ENCODE results near the gene PEMT. TPM values are rescaled to one million over a fixed set of nuclear protein-coding genes. Genes with fewer than 3 reads are reported as not detected.

PEMT gene
- total RNA-seq, 1 experiment from 2014 or later: 39.8 TPM

DNA sequence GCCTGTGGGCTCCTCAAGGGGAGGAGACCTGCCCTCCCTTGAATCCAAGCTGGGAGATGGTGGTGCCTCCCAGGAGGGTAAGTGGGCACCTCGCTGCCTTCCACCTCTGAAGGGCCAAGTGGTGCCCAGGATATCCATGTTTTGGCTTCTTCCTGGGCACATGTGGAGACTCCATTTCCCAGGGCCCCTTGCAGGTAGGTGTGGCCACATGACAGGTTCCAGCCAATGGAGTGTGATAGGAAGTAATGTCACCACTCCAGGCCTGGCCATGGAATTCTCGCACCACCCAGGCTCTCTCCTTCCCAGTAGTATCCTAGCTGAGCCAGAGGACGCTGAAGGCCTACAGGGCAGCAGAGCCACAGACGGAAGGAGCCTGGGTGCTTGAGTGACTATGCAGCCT lies 17.6 kb upstream of the PEMT start:
- Histone ChIP-seq H3K27ac (ENCODE audit: low read depth, low read length, poor library complexity, severe bottlenecking) (no peak overlapping the region), H3K4me3 (ENCODE audit: low read depth, low read length, poor library complexity, severe bottlenecking) (no peak overlapping the region), H3K27me3 (replicated peaks; ENCODE audit: insufficient read depth, low read depth, low read length, poor library complexity) (no peaks in the 10 kb centered on the region), H3K36me3 (ENCODE audit: insufficient read depth, low read length, poor library complexity, severe bottlenecking) (no peaks in the 10 kb centered on the region), H3K4me1 (ENCODE audit: insufficient read depth, low read length, poor library complexity, severe bottlenecking) (no peaks in the 10 kb centered on the region), H3K9me3 (ENCODE audit: low read depth, low read length, poor library complexity, severe bottlenecking) (no peaks in the 10 kb centered on the region)
- ChIA-PET CTCF (no interaction called here), POLR2A (ENCODE audit: low non-redundant PET) (no interaction called here)
- DNase-seq (ENCODE audit: low spot score): peak; percentile 42
- intact Hi-C loops (cut with micrococcal nuclease; ENCODE audit: unreplicated experiment): no loop called here
- TF ChIP-seq, protein P1, sequence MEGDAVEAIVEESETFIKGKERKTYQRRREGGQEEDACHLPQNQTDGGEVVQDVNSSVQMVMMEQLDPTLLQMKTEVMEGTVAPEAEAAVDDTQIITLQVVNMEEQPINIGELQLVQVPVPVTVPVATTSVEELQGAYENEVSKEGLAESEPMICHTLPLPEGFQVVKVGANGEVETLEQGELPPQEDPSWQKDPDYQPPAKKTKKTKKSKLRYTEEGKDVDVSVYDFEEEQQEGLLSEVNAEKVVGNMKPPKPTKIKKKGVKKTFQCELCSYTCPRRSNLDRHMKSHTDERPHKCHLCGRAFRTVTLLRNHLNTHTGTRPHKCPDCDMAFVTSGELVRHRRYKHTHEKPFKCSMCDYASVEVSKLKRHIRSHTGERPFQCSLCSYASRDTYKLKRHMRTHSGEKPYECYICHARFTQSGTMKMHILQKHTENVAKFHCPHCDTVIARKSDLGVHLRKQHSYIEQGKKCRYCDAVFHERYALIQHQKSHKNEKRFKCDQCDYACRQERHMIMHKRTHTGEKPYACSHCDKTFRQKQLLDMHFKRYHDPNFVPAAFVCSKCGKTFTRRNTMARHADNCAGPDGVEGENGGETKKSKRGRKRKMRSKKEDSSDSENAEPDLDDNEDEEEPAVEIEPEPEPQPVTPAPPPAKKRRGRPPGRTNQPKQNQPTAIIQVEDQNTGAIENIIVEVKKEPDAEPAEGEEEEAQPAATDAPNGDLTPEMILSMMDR (conservative IDR thresholded peaks at IDR 0.05; ENCODE audit: low read depth, low read length): no peak
- TF ChIP-seq EZH2 (IDR thresholded peaks at IDR 0.05; ENCODE audit: borderline replicate concordance, low read depth, low read length, poor library complexity, severe bottlenecking): no peak
- BruUV-seq (replicated peaks): no TSS peak

DNA sequence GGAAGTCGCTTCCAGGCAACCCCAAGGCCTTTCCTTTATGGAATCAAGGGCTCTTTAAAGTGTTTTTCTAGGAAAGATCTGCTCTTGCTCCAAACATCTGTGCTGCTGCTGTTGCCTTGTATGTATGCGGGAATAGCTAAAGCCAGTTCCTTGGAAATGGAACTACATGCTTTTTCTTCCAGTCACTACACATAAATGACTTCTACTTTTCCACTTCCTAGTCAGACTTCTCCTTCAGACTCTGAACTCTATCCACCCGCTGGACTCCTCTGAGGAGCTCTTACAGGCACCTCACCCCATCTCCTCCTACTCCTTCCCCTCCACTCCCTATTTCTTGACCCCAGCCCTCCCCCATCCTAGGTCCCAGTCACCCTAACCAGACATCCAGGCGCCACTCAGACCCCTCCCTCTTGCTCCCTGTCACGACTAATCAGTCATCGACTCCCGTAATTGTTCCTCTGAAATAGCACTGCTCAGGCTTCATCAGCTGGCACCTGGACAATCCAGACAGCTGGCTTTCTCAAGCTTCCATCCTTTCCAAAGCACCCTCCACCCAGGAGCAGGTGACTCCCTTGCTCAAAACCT lies 15.0 kb upstream of the PEMT start:
- no TSS peak for BruUV-seq (replicated peaks)
- ChIA-PET CTCF (no interaction called here), POLR2A (ENCODE audit: low non-redundant PET) (no interaction called here)

DNA sequence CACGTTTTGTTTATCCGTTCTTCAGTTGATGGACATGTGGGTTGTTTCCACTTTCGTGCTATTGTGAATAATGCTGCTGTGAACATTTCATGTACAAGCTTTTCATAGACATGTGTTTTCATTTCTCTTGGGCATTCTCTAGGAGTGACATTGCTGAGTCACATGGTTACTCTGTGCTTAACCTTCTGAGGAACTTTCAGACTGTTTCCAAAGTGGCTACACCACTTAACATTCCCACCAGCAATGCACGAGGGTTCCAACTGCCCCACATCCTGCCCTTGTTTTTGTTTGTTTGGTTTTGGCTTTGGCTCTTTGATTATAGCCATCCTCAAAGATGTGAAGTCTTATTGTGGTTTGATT lies 14.2 kb upstream of the PEMT start:
- ChIA-PET POLR2A (ENCODE audit: low non-redundant PET) (no interaction called here), CTCF (no interaction called here)
- Histone ChIP-seq H3K4me3 (ENCODE audit: low read depth, low read length, poor library complexity, severe bottlenecking) (no peak overlapping the region), H3K27ac (ENCODE audit: low read depth, low read length, poor library complexity, severe bottlenecking) (no peak overlapping the region), H3K9me3 (ENCODE audit: low read depth, low read length, poor library complexity, severe bottlenecking) (no peaks in the 10 kb centered on the region), H3K36me3 (ENCODE audit: insufficient read depth, low read length, poor library complexity, severe bottlenecking) (no peaks in the 10 kb centered on the region), H3K4me1 (ENCODE audit: insufficient read depth, low read length, poor library complexity, severe bottlenecking) (no peaks in the 10 kb centered on the region), H3K27me3 (replicated peaks; ENCODE audit: insufficient read depth, low read depth, low read length, poor library complexity) (no peaks in the 10 kb centered on the region)
- DNase-seq (ENCODE audit: low spot score): no peak
- BruUV-seq (replicated peaks): no TSS peak
- no peak for TF ChIP-seq EZH2 (IDR thresholded peaks at IDR 0.05; ENCODE audit: borderline replicate concordance, low read depth, low read length, poor library complexity, severe bottlenecking)
- TF ChIP-seq, protein P1 (conservative IDR thresholded peaks at IDR 0.05; ENCODE audit: low read depth, low read length): no peak
- intact Hi-C loops (cut with micrococcal nuclease; ENCODE audit: unreplicated experiment): no loop called here

More for the DNA sequence above, 15.0 kb upstream of the PEMT start:
- no peak overlapping the region for H3K27ac ChIP-seq (ENCODE audit: low read depth, low read length, poor library complexity, severe bottlenecking)
- H3K4me3 ChIP-seq (ENCODE audit: low read depth, low read length, poor library complexity, severe bottlenecking): no peak overlapping the region
- intact Hi-C loops (cut with micrococcal nuclease; ENCODE audit: unreplicated experiment): no loop called here
- no peaks in the 10 kb centered on the region for H3K9me3 ChIP-seq (ENCODE audit: low read depth, low read length, poor library complexity, severe bottlenecking)
- no peaks in the 10 kb centered on the region for H3K4me1 ChIP-seq (ENCODE audit: insufficient read depth, low read length, poor library complexity, severe bottlenecking)
- no peaks in the 10 kb centered on the region for H3K36me3 ChIP-seq (ENCODE audit: insufficient read depth, low read length, poor library complexity, severe bottlenecking)
- DNase-seq (ENCODE audit: low spot score): no peak
- TF ChIP-seq, protein P1 (conservative IDR thresholded peaks at IDR 0.05; ENCODE audit: low read depth, low read length): no peak
- no peak for TF ChIP-seq EZH2 (IDR thresholded peaks at IDR 0.05; ENCODE audit: borderline replicate concordance, low read depth, low read length, poor library complexity, severe bottlenecking)
- H3K27me3 ChIP-seq (replicated peaks; ENCODE audit: insufficient read depth, low read depth, low read length, poor library complexity): no peaks in the 10 kb centered on the region

Data from A673 (cell line).